NCI-H510A (cell line): Measurements from ENCODE around the gene WNT7A.

Experiments
- DNase-seq: peaks from one replicate; lab custom pipeline; 2025; lab: John Stamatoyannopoulos, UW

WNT7A gene

DNA sequence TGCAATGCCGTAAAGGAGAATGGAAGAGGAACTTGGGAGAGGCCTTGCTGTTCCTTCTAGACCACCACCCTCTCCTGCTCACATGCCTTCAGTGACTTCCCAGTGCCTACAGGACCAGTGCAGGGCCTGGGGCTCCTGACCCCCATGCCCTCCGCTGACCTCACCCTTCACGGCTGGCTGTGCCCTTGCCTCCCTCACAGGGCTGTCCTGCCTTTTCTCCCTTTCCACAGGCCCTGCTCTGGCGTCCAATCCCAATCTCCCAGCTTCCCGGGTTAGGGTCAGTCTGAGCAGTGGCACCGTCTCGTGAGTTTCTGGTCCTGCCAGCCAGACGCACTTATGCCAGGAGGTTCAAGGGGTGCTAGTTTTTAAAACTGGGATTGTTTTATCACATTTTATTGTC is 110.4 kb downstream of the WNT7A start:
- DNase-seq, result no peak

DNA sequence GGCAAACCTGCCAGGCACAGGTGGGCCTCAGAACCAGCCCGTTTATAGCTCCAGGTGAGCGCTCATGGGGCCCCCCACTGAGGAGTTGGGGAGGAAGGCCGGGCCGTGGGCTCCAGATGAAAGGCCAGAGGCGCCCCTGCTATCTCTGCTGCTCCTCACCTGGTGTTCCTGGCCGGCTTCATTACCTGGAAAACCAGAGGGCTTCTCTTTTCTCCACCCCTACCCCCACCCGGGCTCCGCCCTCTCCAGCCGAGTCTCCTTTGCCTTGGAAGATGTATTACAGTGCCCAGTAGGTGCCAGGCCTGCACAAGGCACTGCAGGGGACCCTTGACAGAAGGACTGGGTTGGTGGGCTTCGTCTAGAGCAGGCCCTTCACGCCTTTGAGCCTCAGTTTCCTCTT is 111.4 kb downstream of the WNT7A start:
- DNase-seq, result no peak

DNA sequence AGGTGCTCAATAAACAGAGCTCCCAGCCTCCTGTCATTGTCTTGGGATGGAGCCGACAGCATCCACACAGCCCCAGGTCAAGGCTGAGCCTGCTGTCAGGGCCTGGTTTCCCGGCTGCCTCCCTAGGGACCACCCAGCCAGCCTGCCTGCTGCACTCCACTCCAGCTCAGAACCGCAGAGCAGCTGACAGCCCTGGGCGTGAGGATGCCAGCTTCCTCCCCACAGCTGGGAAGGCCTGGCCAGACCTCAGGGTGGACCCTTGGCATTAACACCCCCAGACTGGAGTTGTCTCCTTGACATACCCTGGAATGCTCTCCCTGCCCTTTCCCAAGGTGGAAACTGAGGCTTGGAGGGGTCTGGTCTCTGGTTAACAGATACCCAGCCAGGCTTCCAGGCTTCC is 112.0 kb downstream of the WNT7A start:
- no peak for DNase-seq

DNA sequence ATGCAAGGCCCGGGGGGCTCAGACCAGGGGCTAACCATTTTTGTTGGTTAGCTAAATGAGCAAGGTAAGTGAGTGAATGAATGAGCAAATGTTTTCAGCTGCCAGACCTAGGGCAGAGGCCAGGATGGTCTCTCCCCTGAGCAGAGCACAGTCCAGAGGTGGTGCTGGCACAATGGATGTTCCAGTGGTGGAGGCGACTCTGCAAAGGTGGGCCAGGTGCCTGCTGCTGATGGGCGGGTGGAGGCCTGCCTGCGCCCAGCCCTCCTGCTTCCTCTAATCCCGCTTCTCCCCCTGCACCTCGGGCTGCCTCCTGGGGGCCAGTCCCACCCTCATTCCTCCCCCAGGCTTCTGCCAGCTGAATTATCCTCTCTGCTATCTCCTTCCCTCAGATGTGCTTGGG is 112.8 kb downstream of the WNT7A start:
- DNase-seq, result no peak
